OCI-LY7 (cell line): Measurements from ENCODE around the gene RIN3. TPM values are rescaled to one million over a fixed set of nuclear protein-coding genes. Genes with fewer than 3 reads are reported as not detected.

ENCODE experiments used
- BruUV-seq: library from RNA; stranded (reverse); fragments of 400-500 nt; replicated peaks from 2 replicates; lab custom pipeline; 2021; lab: Mats Ljungman, UMichigan
- CTCF ChIA-PET: fragments of 300-600 bp; sonication (Branson Sonifier 250); formaldehyde crosslinking; loops from one replicate; lab custom pipeline; 2022; ENCODE audit warnings: antibody characterized with exemption; ENCODE audit not compliant: unreplicated experiment; lab: Charles Lee
- POLR2A ChIA-PET: fragments of 300-600 bp; sonication (Branson Sonifier 250); formaldehyde crosslinking; loops from one replicate; lab custom pipeline; 2022; ENCODE audit warnings: antibody characterized with exemption; lab: Charles Lee
- DNase-seq: peaks from one replicate; pipeline ENCODE4 v3.0.0-alpha.2; 2015; ENCODE audit warnings: low spot score
- H2AFZ ChIP-seq: fragments of 200-600 bp; sonication (generic), shearing (Covaris generic); 2 replicates; pipeline ENCODE4 v1.6.1; 2014; ENCODE audit warnings: mild to moderate bottlenecking, antibody characterized with exemption, low read length, moderate library complexity
- H3K27ac ChIP-seq: fragments of 200-600 bp; sonication (generic); 2 replicates; pipeline ENCODE4 v1.5.1; 2014; ENCODE audit warnings: mixed run types, low read depth, mild to moderate bottlenecking, moderate library complexity, low read length, inconsistent platforms; ENCODE audit not compliant: poor library complexity, severe bottlenecking
- H3K36me3 ChIP-seq: fragments of 200-600 bp; sonication (generic); 2 replicates; pipeline ENCODE4 v1.6.1; 2014; ENCODE audit warnings: mild to moderate bottlenecking, antibody characterized with exemption, low read length, moderate library complexity, mixed read lengths; ENCODE audit not compliant: insufficient read depth
- H3K4me1 ChIP-seq: fragments of 200-600 bp; sonication (generic); 2 replicates; pipeline ENCODE4 v1.5.1; 2014; ENCODE audit warnings: mild to moderate bottlenecking, low read length; ENCODE audit not compliant: insufficient read depth, poor library complexity, severe bottlenecking
- H3K4me2 ChIP-seq: fragments of 200-600 bp; sonication (generic); 2 replicates; pipeline ENCODE4 v1.6.1; 2014; ENCODE audit warnings: mild to moderate bottlenecking, low read length
- H3K4me3 ChIP-seq: fragments of 200-600 bp; sonication (generic); 2 replicates; pipeline ENCODE4 v1.5.1; 2014; ENCODE audit warnings: mild to moderate bottlenecking, low read depth, low read length; ENCODE audit not compliant: poor library complexity, severe bottlenecking
- H3K79me2 ChIP-seq: fragments of 200-600 bp; sonication (generic); 2 replicates; pipeline ENCODE4 v1.6.1; 2016; ENCODE audit warnings: low read depth, mild to moderate bottlenecking, low read length, moderate library complexity, mixed read lengths; ENCODE audit not compliant: insufficient read depth
- H3K9me2 ChIP-seq: fragments of 200-600 bp; sonication (generic); 2 replicates; pipeline ENCODE4 v1.6.1; 2016; ENCODE audit warnings: mild to moderate bottlenecking, low read length, mixed read lengths; ENCODE audit not compliant: insufficient read depth
- H3K9me3 ChIP-seq: fragments of 200-600 bp; sonication (generic); 2 replicates; pipeline ENCODE4 v1.6.1; 2014; ENCODE audit warnings: mild to moderate bottlenecking, mixed run types, low read length, mixed read lengths
- H4K20me1 ChIP-seq: fragments of 200-600 bp; sonication (generic); 2 replicates; pipeline ENCODE4 v1.6.1; 2014; ENCODE audit warnings: mild to moderate bottlenecking, antibody characterized with exemption, low read length, moderate library complexity, mixed read lengths; ENCODE audit not compliant: insufficient read depth
- EZH2phosphoT487 ChIP-seq: fragments of 200-600 bp; sonication (generic); IDR thresholded peaks from 2 replicates; pipeline ENCODE4 v1.6.1; 2018; ENCODE audit warnings: low read depth, borderline replicate concordance, mild to moderate bottlenecking, mixed run types, antibody characterized with exemption, low read length, moderate library complexity, mixed read lengths
- intact Hi-C: fragments of 100-400 bp; cut with micrococcal nuclease; formaldehyde crosslinking; loops from one replicate; pipeline ENCODE4 v1.10.0; 2022; ENCODE audit not compliant: unreplicated experiment
- total RNA-seq, 2 experiments: library from RNA; depleted of rRNA in 1 of 2; stranded (reverse); fragments of >200 nt in 1 of 2; shearing (Covaris generic) in 1 of 2; gene quantifications; 2 replicates each; pipeline ENCODE4 v1.2.3, GENCODE V29; 2014 to 2022
- TF ChIP-seq, protein P1 (sequence below): fragments of 200-600 bp; sonication (generic); conservative IDR thresholded peaks from 2 replicates; pipeline ENCODE4 v1.5.1; 2014; ENCODE audit warnings: mild to moderate bottlenecking, antibody characterized with exemption, low read length, moderate library complexity, mixed read lengths

The RIN3 gene
- total RNA-seq, 2 experiments from 2014 or later, result not detected

GRCh38 chr14:92471919-92472318 is 41.7 kb upstream of the RIN3 start:
- Histone ChIP-seq H3K79me2 (no peaks in the 10 kb centered on the region), H3K36me3 (no peaks in the 10 kb centered on the region), H3K4me3 (no peak overlapping the region), H3K4me2 (no peak overlapping the region), H3K4me1 (no peaks in the 10 kb centered on the region), H3K27ac (no peak overlapping the region), H3K9me3 (no peaks in the 10 kb centered on the region), H2AFZ (no peak overlapping the region), H3K9me2 (no peaks in the 10 kb centered on the region), H4K20me1 (no peaks in the 10 kb centered on the region)
- no peak for DNase-seq
- POLR2A ChIA-PET, result no interaction called here
- intact Hi-C loops, result no loop called here
- CTCF ChIA-PET, result no interaction called here
- no TSS peak for BruUV-seq
- TF ChIP-seq EZH2phosphoT487, result no peak
- TF ChIP-seq, protein P1, sequence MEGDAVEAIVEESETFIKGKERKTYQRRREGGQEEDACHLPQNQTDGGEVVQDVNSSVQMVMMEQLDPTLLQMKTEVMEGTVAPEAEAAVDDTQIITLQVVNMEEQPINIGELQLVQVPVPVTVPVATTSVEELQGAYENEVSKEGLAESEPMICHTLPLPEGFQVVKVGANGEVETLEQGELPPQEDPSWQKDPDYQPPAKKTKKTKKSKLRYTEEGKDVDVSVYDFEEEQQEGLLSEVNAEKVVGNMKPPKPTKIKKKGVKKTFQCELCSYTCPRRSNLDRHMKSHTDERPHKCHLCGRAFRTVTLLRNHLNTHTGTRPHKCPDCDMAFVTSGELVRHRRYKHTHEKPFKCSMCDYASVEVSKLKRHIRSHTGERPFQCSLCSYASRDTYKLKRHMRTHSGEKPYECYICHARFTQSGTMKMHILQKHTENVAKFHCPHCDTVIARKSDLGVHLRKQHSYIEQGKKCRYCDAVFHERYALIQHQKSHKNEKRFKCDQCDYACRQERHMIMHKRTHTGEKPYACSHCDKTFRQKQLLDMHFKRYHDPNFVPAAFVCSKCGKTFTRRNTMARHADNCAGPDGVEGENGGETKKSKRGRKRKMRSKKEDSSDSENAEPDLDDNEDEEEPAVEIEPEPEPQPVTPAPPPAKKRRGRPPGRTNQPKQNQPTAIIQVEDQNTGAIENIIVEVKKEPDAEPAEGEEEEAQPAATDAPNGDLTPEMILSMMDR, result no peak

- H2AFZ ChIP-seq, result no peak overlapping the region
- DNase-seq, result no peak
- H3K36me3 ChIP-seq, result no peaks in the 10 kb centered on the region
- H3K4me1 ChIP-seq, result no peaks in the 10 kb centered on the region
- no peak overlapping the region for H3K27ac ChIP-seq
- ChIA-PET POLR2A (no interaction called here), CTCF (no interaction called here)
- BruUV-seq, result no TSS peak
- intact Hi-C loops, result no loop called here
- H4K20me1 ChIP-seq, result no peaks in the 10 kb centered on the region
- no peak overlapping the region for H3K4me2 ChIP-seq
- H3K4me3 ChIP-seq, result no peak overlapping the region
- no peaks in the 10 kb centered on the region for H3K79me2 ChIP-seq
- no peaks in the 10 kb centered on the region for H3K9me2 ChIP-seq
- no peak for TF ChIP-seq EZH2phosphoT487
- TF ChIP-seq, protein P1, result no peak
- H3K9me3 ChIP-seq, result no peaks in the 10 kb centered on the region
Observed at GRCh38 chr14:92472860-92473259, 40.7 kb upstream of the RIN3 start.

DNA sequence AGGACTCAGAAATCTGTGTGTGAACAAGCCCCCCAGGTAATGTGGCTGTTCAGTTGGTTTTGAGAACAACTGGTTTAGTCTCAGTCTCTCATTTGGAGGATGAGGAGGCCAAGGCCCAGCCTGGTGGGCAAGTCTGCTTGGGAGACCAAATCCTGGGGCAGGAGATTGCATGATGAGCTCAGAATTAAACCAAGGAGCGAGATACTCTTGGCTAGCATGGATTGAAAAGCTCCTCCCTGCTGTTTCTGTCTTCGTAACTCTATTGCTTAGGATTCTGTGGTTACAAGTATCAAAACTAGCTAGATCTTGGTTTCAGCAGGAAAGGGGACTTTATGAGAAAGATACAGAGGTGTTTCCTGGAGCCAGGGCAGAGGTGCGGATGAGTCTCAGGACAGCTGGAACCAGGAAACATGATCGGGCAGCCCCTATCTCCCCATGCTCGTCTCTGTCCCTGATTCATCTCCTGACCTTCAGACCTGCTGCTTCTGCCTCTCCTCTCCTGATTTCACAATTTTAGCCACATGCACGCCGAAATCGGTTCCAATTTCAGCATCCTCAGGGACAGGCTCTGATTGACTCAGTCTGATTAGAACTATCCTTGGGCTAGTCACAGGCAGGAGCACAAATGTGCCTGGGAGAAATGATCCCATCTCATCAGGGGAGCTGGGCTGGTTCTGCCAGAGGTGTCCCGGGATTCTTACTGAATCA is 40.2 kb upstream of the RIN3 start:
- Histone ChIP-seq H2AFZ (no peak overlapping the region), H3K27ac (no peak overlapping the region), H3K4me3 (no peak overlapping the region), H3K4me1 (no peaks in the 10 kb centered on the region), H3K4me2 (no peak overlapping the region), H4K20me1 (no peaks in the 10 kb centered on the region), H3K9me3 (no peaks in the 10 kb centered on the region), H3K36me3 (no peaks in the 10 kb centered on the region), H3K9me2 (no peaks in the 10 kb centered on the region), H3K79me2 (no peaks in the 10 kb centered on the region)
- intact Hi-C loops, result no loop called here
- BruUV-seq, result no TSS peak
- DNase-seq, result no peak
- ChIA-PET CTCF (no interaction called here), POLR2A (interaction anchor here (0.6 kb wide), 1 partner anchor 69 kb away, joined by 3 read pairs; no protein-coding TSS in a partner anchor)
- TF ChIP-seq EZH2phosphoT487, result no peak
- TF ChIP-seq, protein P1, result no peak
